MCF 10A (cell line): ENCODE measurements around the gene ARHGAP31. TPM values are rescaled to one million over a fixed set of nuclear protein-coding genes. Genes with fewer than 3 reads are reported as not detected.

Source experiments
- BruUV-seq: library from RNA; stranded (reverse); fragments of 400-500 nt; replicated peaks from 2 replicates; lab custom pipeline; 2021; lab: Mats Ljungman, UMichigan
- CTCF ChIA-PET: fragments of 300-600 bp; sonication (Branson Sonifier 250); formaldehyde crosslinking; extraction: SDS; loops from one replicate; lab custom pipeline; 2021; ENCODE audit warnings: antibody characterized with exemption, inconsistent platforms; lab: Yijun Ruan, JAX
- POLR2A ChIA-PET: fragments of 300-600, 350-650 bp; sonication (Branson Sonifier 250); formaldehyde crosslinking; extraction: SDS; loops from one replicate; lab custom pipeline; 2020; ENCODE audit warnings: antibody characterized with exemption, inconsistent platforms; lab: Yijun Ruan, JAX
- DNase-seq: peaks from one replicate; pipeline ENCODE4 v3.0.0-alpha.2; 2018; ENCODE audit not compliant: unreplicated experiment
- H3K27ac Mint-ChIP-seq: one replicate; pipeline ENCODE4 v1.8.0; 2022; ENCODE audit warnings: mild to moderate bottlenecking, low read depth, mixed read lengths; ENCODE audit not compliant: unreplicated experiment
- H3K27me3 Mint-ChIP-seq: one replicate; pipeline ENCODE4 v1.8.0; 2022; ENCODE audit warnings: mixed read lengths; ENCODE audit not compliant: insufficient read depth, unreplicated experiment
- H3K36me3 Mint-ChIP-seq: one replicate; pipeline ENCODE4 v1.8.0; 2022; ENCODE audit warnings: mild to moderate bottlenecking, moderate library complexity, mixed read lengths; ENCODE audit not compliant: insufficient read depth, unreplicated experiment
- H3K4me1 Mint-ChIP-seq: one replicate; pipeline ENCODE4 v1.8.0; 2022; ENCODE audit warnings: mixed read lengths; ENCODE audit not compliant: insufficient read depth, unreplicated experiment
- H3K4me3 Mint-ChIP-seq: one replicate; pipeline ENCODE4 v1.8.0; 2022; ENCODE audit warnings: mild to moderate bottlenecking, moderate library complexity, mixed read lengths; ENCODE audit not compliant: unreplicated experiment
- H3K9me3 Mint-ChIP-seq: one replicate; pipeline ENCODE4 v1.8.0; 2022; ENCODE audit warnings: mixed read lengths; ENCODE audit not compliant: unreplicated experiment
- CTCF ChIP-seq: fragments of 200-600 bp; IDR thresholded peaks from one replicate; pipeline ENCODE4 v1.8.0; 2022; ENCODE audit warnings: antibody characterized with exemption, mild to moderate bottlenecking; ENCODE audit not compliant: unreplicated experiment
- intact Hi-C: fragments of 100-400 bp; cut with micrococcal nuclease; formaldehyde crosslinking; loops from 2 replicates; pipeline ENCODE4 v1.14.1; 2022
- total RNA-seq: library from RNA; stranded (reverse); gene quantifications from 2 replicates; pipeline ENCODE4 v1.2.3, GENCODE V29; 2022

ARHGAP31 gene
- total RNA-seq, 1 experiment from 2014 or later = 4.4 TPM

DNA sequence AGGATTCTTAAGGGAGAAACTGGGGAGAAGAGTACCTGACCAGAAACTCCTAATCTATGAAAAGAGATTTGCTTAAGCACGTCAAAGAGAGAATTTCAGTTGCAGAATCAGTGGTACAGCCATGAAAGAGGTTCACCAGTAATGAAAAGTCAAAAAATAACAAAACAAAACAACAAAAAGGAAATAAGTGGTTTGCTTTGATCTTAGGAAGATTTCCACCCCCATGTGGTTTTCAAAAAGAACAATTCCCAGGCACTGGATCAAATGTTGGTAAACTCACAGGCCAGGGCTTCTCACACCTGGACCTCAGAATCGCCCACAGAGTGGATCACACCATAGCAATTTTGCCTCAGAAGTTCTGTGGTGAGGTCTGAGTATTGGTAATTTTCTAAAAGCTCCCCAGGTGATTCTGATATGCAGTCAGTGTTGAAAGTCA lies 101.8 kb downstream of the ARHGAP31 start:
- Mint-ChIP-seq H3K36me3 (peaks cover 5% of the 10 kb centered on the region), H3K4me3 (no peak overlapping the region), H3K27ac (no peak overlapping the region), H3K9me3 (no peaks in the 10 kb centered on the region), H3K4me1 (no peaks in the 10 kb centered on the region), H3K27me3 (no peaks in the 10 kb centered on the region)
- CTCF ChIA-PET = interaction anchor here (0.6 kb wide), 1 partner anchor 45 kb away, joined by 4 read pairs; no protein-coding TSS in a partner anchor
- POLR2A ChIA-PET = no interaction called here
- DNase-seq = no peak
- BruUV-seq = no TSS peak
- no peak for TF ChIP-seq CTCF
- intact Hi-C loops = no loop called here

DNA sequence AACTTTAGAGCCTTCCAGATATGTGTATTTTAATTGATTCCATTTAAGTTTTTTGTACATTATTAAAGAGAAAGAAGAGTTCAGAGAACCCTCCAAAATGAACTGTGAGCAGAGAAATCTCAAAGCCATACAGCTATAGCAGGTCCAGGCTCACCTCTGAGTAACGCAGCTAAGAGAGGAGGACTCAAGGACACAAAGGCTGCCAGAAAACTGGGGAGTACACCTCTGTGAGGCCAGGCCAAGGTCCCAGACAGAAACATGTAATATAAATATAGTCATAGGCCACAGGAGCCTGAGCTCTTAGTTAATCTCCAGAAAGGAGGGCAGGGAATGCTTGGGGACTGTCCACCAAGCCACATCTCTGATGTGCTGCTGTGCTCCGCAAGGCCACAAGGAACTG lies 102.7 kb downstream of the ARHGAP31 start:
- CTCF ChIA-PET = interaction anchor here (0.6 to 1.4 kb wide), 2 partner anchors 54 to 284 kb away, joined by 4 to 5 read pairs; no protein-coding TSS in a partner anchor
- no peak for TF ChIP-seq CTCF

DNA sequence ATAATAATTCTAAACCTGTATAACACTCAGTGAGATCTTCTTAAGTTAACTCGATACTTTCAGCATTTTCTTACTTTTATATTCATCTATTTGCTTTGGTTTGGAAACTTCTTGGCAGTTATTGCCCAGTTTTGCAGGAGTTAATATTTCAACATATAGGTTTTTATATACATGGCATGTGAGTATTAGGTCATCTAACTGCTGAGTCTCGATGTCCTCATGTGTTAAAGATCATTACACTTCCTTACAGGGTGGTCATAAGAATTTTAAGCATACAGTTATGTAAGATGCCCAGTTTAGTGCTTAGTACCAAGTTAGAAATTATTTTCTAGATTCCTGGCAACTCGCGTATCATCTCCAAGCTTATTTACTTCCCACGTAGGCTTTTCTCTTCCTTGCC lies 106.3 kb downstream of the ARHGAP31 start:
- ChIA-PET CTCF (no interaction called here), POLR2A (no interaction called here)
- Mint-ChIP-seq H3K9me3 (no peaks in the 10 kb centered on the region), H3K4me3 (no peak overlapping the region), H3K27me3 (no peaks in the 10 kb centered on the region), H3K36me3 (peaks cover 11% of the 10 kb centered on the region), H3K4me1 (no peaks in the 10 kb centered on the region), H3K27ac (no peak overlapping the region)
- no TSS peak for BruUV-seq
- no peak for TF ChIP-seq CTCF
- no peak for DNase-seq
- intact Hi-C loops = no loop called here

More for the DNA sequence above, 102.7 kb downstream of the ARHGAP31 start:
- no peak overlapping the region for H3K4me3 Mint-ChIP-seq
- intact Hi-C loops = no loop called here
- no peaks in the 10 kb centered on the region for H3K4me1 Mint-ChIP-seq
- H3K36me3 Mint-ChIP-seq = peaks cover 2% of the 10 kb centered on the region
- no peaks in the 10 kb centered on the region for H3K27me3 Mint-ChIP-seq
- POLR2A ChIA-PET = no interaction called here
- H3K9me3 Mint-ChIP-seq = no peaks in the 10 kb centered on the region
- DNase-seq = no peak
- no peak overlapping the region for H3K27ac Mint-ChIP-seq
- BruUV-seq = no TSS peak

- Mint-ChIP-seq H3K9me3 (no peaks in the 10 kb centered on the region), H3K27ac (no peak overlapping the region), H3K4me1 (no peaks in the 10 kb centered on the region), H3K36me3 (peaks cover 11% of the 10 kb centered on the region), H3K4me3 (no peak overlapping the region), H3K27me3 (no peaks in the 10 kb centered on the region)
- no TSS peak for BruUV-seq
- intact Hi-C loops = no loop called here
- no peak for TF ChIP-seq CTCF
- DNase-seq = no peak
- CTCF ChIA-PET = no interaction called here
- POLR2A ChIA-PET = no interaction called here
Measured at GRCh38 chr3:119401069-119401468, 106.9 kb downstream of the ARHGAP31 start.
